ENCODE data around the gene ASB13.

ASB13 gene

DNA sequence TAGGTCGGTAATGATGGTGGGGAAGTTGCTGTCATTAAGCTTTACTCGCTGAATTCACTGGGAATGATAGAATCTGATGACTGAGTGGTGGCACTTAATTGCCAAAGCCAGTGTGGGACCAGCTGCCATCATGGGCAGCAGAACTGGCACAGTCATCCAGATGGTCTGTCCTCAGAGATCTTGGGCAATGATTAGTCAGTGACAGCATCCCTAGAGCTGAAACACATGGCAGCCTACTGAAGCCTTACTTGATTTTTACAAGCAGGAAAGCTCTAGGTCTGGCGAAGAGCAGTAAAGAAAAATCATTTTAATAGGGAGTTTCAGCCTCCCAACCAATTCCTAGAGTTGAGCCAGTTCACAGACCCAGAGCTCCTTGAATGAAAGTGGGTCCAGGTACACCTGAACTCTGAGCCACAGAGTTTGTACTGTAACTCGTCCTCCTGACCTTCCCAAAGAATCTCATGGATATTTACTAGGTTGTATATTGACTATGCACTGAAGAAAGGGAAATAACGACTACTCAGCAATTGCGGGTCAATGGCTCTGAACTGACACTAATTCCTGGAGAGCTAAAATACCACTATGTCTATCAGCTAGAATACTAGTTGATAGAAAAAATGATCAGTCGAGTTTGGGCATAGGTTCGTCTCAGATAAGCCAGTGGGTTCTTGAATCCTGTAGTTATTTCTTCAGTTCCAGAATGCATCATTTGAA, 4.4 kb upstream of the ASB13 start:
- DNase-seq (ENCODE audit: low read depth in 2 of 2): no peak

GRCh38 chr10:5669604-5670003, 3.2 kb upstream of the ASB13 start:
- no peak for DNase-seq (ENCODE audit: low read depth in 2 of 2)

DNA sequence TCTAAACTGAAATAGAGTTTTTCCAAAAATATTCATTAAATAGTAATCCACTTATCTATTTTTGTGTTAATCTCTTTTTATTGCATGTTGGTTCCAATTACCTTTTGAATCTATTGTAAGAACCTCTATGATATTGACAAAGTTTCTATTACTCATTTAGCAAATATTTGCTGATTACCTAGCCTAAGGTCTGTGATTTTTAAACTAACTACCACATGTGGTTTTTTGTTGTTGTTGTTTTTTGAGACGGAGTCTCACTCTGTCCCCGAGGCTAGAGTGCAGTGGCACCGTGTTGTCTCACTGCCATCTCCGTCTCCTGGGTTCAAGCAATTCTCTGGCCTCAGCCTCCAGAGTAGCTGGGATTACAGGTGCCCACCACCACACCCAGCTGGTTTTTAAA, 2.0 kb upstream of the ASB13 start:
- DNase-seq (ENCODE audit: low read depth in 2 of 2): no peak

- DNase-seq (ENCODE audit: low read depth in 2 of 2): no peak
These were observed 641 bp upstream of the ASB13 start for GRCh38 chr10:5666841-5667630.

- no peak for DNase-seq (ENCODE audit: low read depth in 2 of 2)
These were observed 905 bp downstream of the ASB13 start for GRCh38 chr10:5665373-5666007.

GRCh38 chr10:5663692-5664427, 2.5 kb downstream of the ASB13 start:
- DNase-seq (ENCODE audit: low read depth in 2 of 2): no peak

- DNase-seq (ENCODE audit: low read depth in 2 of 2): no peak
These were observed 3.5 kb downstream of the ASB13 start for GRCh38 chr10:5662708-5663579.

DNA sequence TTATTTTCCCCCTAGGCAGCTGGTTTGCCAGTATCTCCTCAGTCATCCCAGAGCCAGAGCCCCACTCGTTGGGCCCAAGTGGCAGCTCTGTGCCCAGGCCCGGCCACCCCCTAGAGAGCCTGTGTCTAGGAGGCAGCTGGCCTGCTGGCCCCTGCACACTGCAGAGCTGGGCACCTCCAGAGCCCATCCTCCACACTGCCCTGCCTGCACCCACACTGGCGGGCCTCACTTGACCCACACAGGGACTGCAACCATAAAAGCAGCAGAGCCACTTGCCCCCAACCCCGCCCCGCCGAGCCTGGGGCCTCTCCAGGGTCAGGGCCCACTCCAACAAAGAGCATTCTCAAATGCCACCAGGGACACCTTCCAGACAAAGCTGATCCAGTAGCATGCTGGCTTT, 5.4 kb downstream of the ASB13 start:
- no peak for DNase-seq (ENCODE audit: low read depth in 2 of 2)

DNA sequence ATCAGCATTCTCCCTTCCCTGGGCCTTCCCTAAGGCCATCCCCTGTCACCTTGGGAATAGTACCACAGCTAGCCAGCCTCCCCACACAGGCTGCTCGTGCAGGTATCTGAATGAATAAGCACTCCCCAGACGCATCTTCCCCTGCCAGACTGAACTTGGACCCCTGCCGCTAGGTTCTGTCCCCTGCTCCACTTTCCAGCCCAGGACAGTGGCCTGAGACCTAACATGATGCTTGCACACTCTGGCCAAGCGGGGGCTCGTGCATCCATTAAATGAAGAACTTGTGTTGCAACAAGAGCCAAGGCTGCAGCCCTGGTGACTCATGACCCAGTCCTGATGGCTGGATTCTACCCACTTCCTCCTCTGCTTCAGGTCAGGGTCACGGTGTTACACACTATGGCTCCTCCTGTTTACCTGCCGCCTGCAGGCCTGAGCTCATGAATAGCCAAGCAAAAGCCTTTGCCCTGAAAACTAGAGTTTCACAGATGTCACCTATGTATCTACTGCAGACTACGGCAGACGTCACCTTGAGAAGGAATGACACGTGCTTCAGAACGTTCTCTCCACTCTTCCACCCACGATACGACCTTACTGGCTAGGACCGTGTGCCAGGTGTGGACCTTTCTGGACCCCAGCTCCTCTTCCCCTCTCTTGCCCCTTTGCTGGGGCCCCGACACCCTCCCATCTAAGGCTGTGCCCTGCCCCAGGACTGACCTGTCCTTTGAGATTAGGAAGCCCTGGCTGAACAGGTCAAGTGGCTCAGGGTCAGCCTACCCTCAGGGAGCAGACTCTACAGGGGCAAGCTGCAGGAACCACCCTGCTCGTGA, 6.5 kb downstream of the ASB13 start:
- DNase-seq (ENCODE audit: low read depth in 2 of 2): no peak

DNA sequence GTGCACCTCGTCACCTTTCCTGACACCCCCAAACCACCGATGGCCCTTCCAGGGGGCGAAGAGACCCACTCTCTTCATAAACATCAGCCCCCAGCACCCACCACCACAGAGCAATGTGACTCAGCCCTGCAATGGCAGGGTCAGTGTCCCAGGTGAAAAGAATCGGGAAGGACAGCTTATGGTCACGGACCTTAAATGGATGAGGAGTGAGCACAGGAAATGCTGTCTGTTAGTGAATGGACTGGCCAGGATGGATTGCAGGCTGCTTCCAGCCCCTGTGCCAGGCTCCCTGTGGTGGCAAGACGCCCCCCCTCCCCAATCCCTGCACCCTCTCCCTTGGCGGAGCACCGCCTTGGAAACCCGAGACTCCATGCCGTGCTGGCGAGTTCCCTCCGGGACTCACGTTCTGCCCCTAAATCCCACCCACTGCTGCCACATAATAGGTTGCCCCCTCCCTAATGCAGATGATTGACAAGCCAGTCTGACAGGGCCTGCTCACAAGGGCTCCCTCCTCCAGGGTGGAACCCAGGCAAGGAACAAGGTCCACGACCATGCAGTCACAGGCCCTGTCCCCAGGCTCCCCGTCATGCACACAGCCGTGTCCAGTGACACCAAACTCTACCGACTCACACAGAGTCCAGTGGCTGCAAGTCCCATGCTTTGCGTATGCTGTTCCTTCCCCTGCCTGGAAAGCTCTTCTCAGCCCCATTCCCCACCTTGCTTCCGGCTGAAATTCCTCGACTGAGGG, 7.3 kb downstream of the ASB13 start:
- no peak for DNase-seq (ENCODE audit: low read depth in 2 of 2)

- no peak for DNase-seq (ENCODE audit: low read depth in 2 of 2)
These were observed 9.4 kb downstream of the ASB13 start for GRCh38 chr10:5656737-5657579.

- no peak for DNase-seq (ENCODE audit: low read depth in 2 of 2)
These were observed 11.3 kb downstream of the ASB13 start for GRCh38 chr10:5655121-5655520.

DNA sequence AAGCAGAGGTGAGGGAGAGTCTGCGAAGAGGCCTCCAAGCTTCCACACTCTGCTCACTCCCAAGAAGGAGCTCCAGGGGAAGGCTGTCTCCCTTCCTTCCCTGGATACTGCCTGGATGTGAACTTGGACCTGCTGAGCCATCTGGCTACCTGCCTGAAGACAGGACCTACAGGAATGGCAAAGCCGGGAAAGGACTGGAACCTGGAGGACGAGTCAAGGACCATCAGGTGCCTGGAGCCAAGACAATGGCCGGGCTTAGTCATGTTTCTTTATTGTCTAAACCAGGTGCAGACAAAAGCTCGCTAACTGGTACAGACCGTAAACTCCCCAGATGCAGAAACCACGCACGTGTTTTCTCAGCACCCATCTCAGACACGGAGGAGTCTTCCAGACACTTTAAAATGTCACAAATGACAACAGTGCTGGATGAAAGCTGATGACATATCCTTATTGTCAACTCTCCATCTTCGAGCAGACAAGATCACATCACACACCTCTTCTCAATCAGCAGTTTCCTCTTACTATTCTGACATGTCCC, 12.1 kb downstream of the ASB13 start:
- DNase-seq (ENCODE audit: low read depth in 2 of 2): no peak

DNA sequence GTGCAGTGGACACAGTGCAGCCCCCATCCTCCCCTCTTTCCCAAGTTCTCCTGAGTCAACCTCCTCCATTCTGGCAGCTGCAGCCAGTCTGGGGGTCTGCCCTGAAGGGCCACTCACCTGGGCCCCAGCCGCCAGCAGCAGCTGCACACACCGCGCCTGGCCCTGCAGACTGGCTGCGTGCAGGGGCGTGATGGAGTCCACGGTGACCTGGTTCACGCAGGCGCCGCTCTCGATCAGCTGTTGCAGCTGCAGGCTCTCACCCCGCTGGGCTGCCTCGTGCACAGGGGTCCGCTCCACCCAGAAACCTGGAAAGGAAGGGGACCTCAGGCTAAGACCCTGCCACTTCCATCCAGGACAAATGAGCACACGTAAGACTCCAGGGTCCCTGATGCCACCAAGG, 13.6 kb downstream of the ASB13 start:
- DNase-seq (ENCODE audit: low read depth in 2 of 2): no peak

- DNase-seq (ENCODE audit: low read depth in 2 of 2): no peak
These were observed 15.0 kb downstream of the ASB13 start for GRCh38 chr10:5651388-5651764.

GRCh38 chr10:5650664-5651387, 15.6 kb downstream of the ASB13 start:
- no peak for DNase-seq (ENCODE audit: low read depth in 2 of 2)

DNA sequence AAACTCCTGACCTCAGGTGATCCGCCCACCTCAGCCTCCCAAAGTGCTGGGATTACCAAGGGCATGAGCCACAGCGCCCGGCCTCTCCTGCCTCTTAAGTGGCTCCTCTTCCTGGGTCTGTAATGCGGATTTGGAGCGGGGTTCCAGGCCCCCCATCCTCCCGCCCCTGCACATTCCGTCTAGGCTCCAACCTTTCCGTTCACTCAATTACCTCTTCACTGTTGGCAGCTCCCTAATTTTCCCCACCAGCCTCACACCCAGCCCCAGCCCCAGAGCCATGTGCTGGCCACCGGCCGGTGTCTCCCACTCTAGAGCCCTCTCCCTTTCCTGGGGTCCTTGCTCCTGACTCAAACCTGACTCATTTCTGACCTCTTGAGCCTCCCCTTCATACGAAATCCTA, 16.6 kb downstream of the ASB13 start:
- DNase-seq (ENCODE audit: low read depth in 2 of 2): no peak

All from stimulated activated CD8-positive, alpha-beta memory T cell treated with anti-CD3 and anti-CD28 coated beads, Interleukin-7, amount 100 ng/mL, for 4 hours (primary cell).